ENCODE results near the gene RAD51AP1. TPM values are rescaled to one million over a fixed set of nuclear protein-coding genes. Genes with fewer than 3 reads are reported as not detected.
A peak's percentile ranks its signal among the peaks of the same experiment; 100 is the strongest.

RAD51AP1 gene
- total RNA-seq, 1 donor from 2014 or later, result 40.1 TPM

GRCh38 chr12:4545195-4545594 is 6.5 kb downstream of the RAD51AP1 start:
- Mint-ChIP-seq H3K9me3 (ENCODE audit: low read depth) (no peaks in the 10 kb centered on the region), H3K36me3 (ENCODE audit: insufficient read depth) (peaks cover 5% of the 10 kb centered on the region), H3K4me3 (ENCODE audit: low read depth) (no peak overlapping the region), H3K4me1 (ENCODE audit: low read depth) (no peaks in the 10 kb centered on the region), H3K27ac (no peak overlapping the region), H3K27me3 (no peaks in the 10 kb centered on the region)
- no peak for DNase-seq (ENCODE audit: low spot score, unreplicated experiment)
- no peak for TF ChIP-seq CTCF (IDR thresholded peaks at IDR 0.05; ENCODE audit: unreplicated experiment)

- Mint-ChIP-seq H3K27me3 (no peaks in the 10 kb centered on the region), H3K4me3 (ENCODE audit: low read depth) (no peak overlapping the region), H3K9me3 (ENCODE audit: low read depth) (no peaks in the 10 kb centered on the region), H3K36me3 (ENCODE audit: insufficient read depth) (peaks cover 6% of the 10 kb centered on the region), H3K4me1 (ENCODE audit: low read depth) (no peaks in the 10 kb centered on the region), H3K27ac (no peak overlapping the region)
- DNase-seq (ENCODE audit: low spot score, unreplicated experiment), result no peak
- no peak for TF ChIP-seq CTCF (IDR thresholded peaks at IDR 0.05; ENCODE audit: unreplicated experiment)
Observed at GRCh38 chr12:4552191-4552590, 13.5 kb downstream of the RAD51AP1 start.

GRCh38 chr12:4553943-4554342 is 15.3 kb downstream of the RAD51AP1 start:
- H3K36me3 Mint-ChIP-seq (ENCODE audit: insufficient read depth), result peaks cover 7% of the 10 kb centered on the region

GRCh38 chr12:4555804-4556203 is 17.1 kb downstream of the RAD51AP1 start:
- no peaks in the 10 kb centered on the region for H3K9me3 Mint-ChIP-seq (ENCODE audit: low read depth)

More at GRCh38 chr12:4553943-4554342, 15.3 kb downstream of the RAD51AP1 start:
- Mint-ChIP-seq H3K4me1 (ENCODE audit: low read depth) (no peaks in the 10 kb centered on the region), H3K4me3 (ENCODE audit: low read depth) (no peak overlapping the region), H3K27ac (no peak overlapping the region), H3K9me3 (ENCODE audit: low read depth) (no peaks in the 10 kb centered on the region), H3K27me3 (no peaks in the 10 kb centered on the region)
- DNase-seq (ENCODE audit: low spot score, unreplicated experiment), result no peak
- no peak for TF ChIP-seq CTCF (IDR thresholded peaks at IDR 0.05; ENCODE audit: unreplicated experiment)

GRCh38 chr12:4556735-4557530 is 18.2 kb downstream of the RAD51AP1 start:
- TF ChIP-seq CTCF (IDR thresholded peaks at IDR 0.05; ENCODE audit: unreplicated experiment), result no peak
- Mint-ChIP-seq H3K4me3 (ENCODE audit: low read depth) (no peak overlapping the region), H3K9me3 (ENCODE audit: low read depth) (no peaks in the 10 kb centered on the region), H3K27ac (peak overlapping the region; percentile 6), H3K4me1 (ENCODE audit: low read depth) (peaks cover 2% of the 10 kb centered on the region), H3K36me3 (ENCODE audit: insufficient read depth) (peaks cover 4% of the 10 kb centered on the region), H3K27me3 (peaks cover 3% of the 10 kb centered on the region)
- no peak for DNase-seq (ENCODE audit: low spot score, unreplicated experiment)

More at GRCh38 chr12:4555804-4556203, 17.1 kb downstream of the RAD51AP1 start:
- DNase-seq (ENCODE audit: low spot score, unreplicated experiment), result no peak
- Mint-ChIP-seq H3K27me3 (no peaks in the 10 kb centered on the region), H3K27ac (no peak overlapping the region), H3K4me3 (ENCODE audit: low read depth) (no peak overlapping the region), H3K4me1 (ENCODE audit: low read depth) (no peaks in the 10 kb centered on the region), H3K36me3 (ENCODE audit: insufficient read depth) (peaks cover 3% of the 10 kb centered on the region)
- TF ChIP-seq CTCF (IDR thresholded peaks at IDR 0.05; ENCODE audit: unreplicated experiment), result no peak

Measured in progenitor cell of endocrine pancreas (in vitro differentiated cells).